Endodermal cell (in vitro differentiated cells): ENCODE data around the gene RNF150. TPM values are rescaled to one million over a fixed set of nuclear protein-coding genes. Genes with fewer than 3 reads are reported as not detected.

Experiments
- DNase-seq: peaks from one replicate; pipeline ENCODE4 v3.0.0-alpha.2; 2017
- H3K27ac ChIP-seq: 2 replicates; pipeline ENCODE4 v1.5.1; 2013; ENCODE audit warnings: mild to moderate bottlenecking, low read depth, low read length, moderate library complexity
- H3K27me3 ChIP-seq: 2 replicates; pipeline ENCODE4 v1.6.1; 2013; ENCODE audit warnings: mild to moderate bottlenecking, low read length, moderate library complexity; ENCODE audit not compliant: insufficient read depth, control insufficient read depth, poor library complexity, severe bottlenecking
- H3K36me3 ChIP-seq: 2 replicates; pipeline ENCODE4 v1.7.0; 2013; ENCODE audit warnings: mild to moderate bottlenecking, low read length, moderate library complexity; ENCODE audit not compliant: control insufficient read depth, insufficient read depth
- H3K4me1 ChIP-seq: one replicate; pipeline ENCODE4 v1.7.0; 2013; ENCODE audit warnings: low read length; ENCODE audit not compliant: control insufficient read depth, insufficient read depth
- H3K4me3 ChIP-seq: 2 replicates; pipeline ENCODE4 v1.5.1; 2013; ENCODE audit warnings: mild to moderate bottlenecking, low read length, moderate library complexity
- H3K9ac ChIP-seq: 2 replicates; pipeline ENCODE4 v1.6.1; 2013; ENCODE audit warnings: mild to moderate bottlenecking, low read length, moderate library complexity; ENCODE audit not compliant: poor library complexity, severe bottlenecking; ENCODE audit errors: extremely low read depth
- H3K9me3 ChIP-seq: 2 replicates; pipeline ENCODE4 v1.6.1; 2013; ENCODE audit warnings: mild to moderate bottlenecking, low read length, moderate library complexity; ENCODE audit not compliant: control insufficient read depth
- H3K27ac Mint-ChIP-seq: 2 replicates; pipeline ENCODE4 v1.8.0; 2020; ENCODE audit warnings: mixed read lengths
- H3K27me3 Mint-ChIP-seq: 2 replicates; pipeline ENCODE4 v1.8.0; 2021; ENCODE audit warnings: mild to moderate bottlenecking, mixed read lengths; ENCODE audit not compliant: insufficient read depth
- H3K36me3 Mint-ChIP-seq: 2 replicates; pipeline ENCODE4 v1.8.0; 2020; ENCODE audit warnings: low read depth, mixed read lengths
- H3K4me1 Mint-ChIP-seq: 2 replicates; pipeline ENCODE4 v1.8.0; 2020; ENCODE audit warnings: mixed read lengths
- H3K4me3 Mint-ChIP-seq: 2 replicates; pipeline ENCODE4 v1.8.0; 2020; ENCODE audit warnings: mild to moderate bottlenecking, moderate library complexity, mixed read lengths
- H3K9me3 Mint-ChIP-seq: 2 replicates; pipeline ENCODE4 v1.8.0; 2020; ENCODE audit warnings: mild to moderate bottlenecking, mixed read lengths
- CTCF ChIP-seq: fragments of 200-600 bp; sonication (generic); conservative IDR thresholded peaks from 2 replicates; pipeline ENCODE4 v1.5.0; 2021; ENCODE audit warnings: antibody characterized with exemption, mild to moderate bottlenecking
- WGBS, 2 experiments: methylation state at CpG; one replicate each; pipeline versions ENCODE4 v1.1.5 to v1.1.7; 2013; ENCODE audit warnings: missing lambda C conversion rate in 2 of 2, mixed read lengths in 1 of 2; ENCODE audit not compliant: insufficient coverage in 1 of 2, insufficient read length in 1 of 2; 5-methylcytosine and 5-hydroxymethylcytosine counted together
- total RNA-seq, 2 donors: library from RNA; stranded (reverse); fragmentation: NEBNext Ultra II Directional in 1 of 2; extraction: Animal tissue kit (Norgen Biotek cat#: 25700) in 1 of 2; gene quantifications; 2 replicates in 1 of 2; 3 replicates in 1 of 2; pipeline ENCODE4 v1.2.1, GENCODE V29; 2021

RNF150 gene
- total RNA-seq, 2 donors from 2014 or later, result 8.2 to 10.4 TPM

GRCh38 chr4:140945106-140945505, 188.2 kb downstream of the RNF150 start:
- Histone ChIP-seq H3K27me3 (peaks cover 32% of the 10 kb centered on the region), H3K9ac (no peak overlapping the region), H3K4me3 (no peak overlapping the region), H3K4me1 (no peaks in the 10 kb centered on the region), H3K27ac (no peak overlapping the region), H3K36me3 (no peaks in the 10 kb centered on the region), H3K9me3 (no peaks in the 10 kb centered on the region)
- H3K27me3 Mint-ChIP-seq, result peaks cover 9% of the 10 kb centered on the region
- DNase-seq, result no peak
- no peaks in the 10 kb centered on the region for H3K9me3 Mint-ChIP-seq
- H3K4me3 Mint-ChIP-seq, result no peak overlapping the region
- H3K4me1 Mint-ChIP-seq, result no peaks in the 10 kb centered on the region
- no peak overlapping the region for H3K27ac Mint-ChIP-seq
- H3K36me3 Mint-ChIP-seq, result no peaks in the 10 kb centered on the region
- 94% methylated on average over 2 of the region's 2 CpGs; no CpG with 5 or more reads in 1 of the 2 experiments for WGBS, 2 experiments
- no peak for TF ChIP-seq CTCF

GRCh38 chr4:140944572-140944971, 188.7 kb downstream of the RNF150 start:
- 92 to 93% methylated on average over 2 of the region's 2 CpGs for WGBS, 2 experiments
- Mint-ChIP-seq H3K9me3 (no peaks in the 10 kb centered on the region), H3K27me3 (peaks cover 9% of the 10 kb centered on the region), H3K4me1 (peaks cover 4% of the 10 kb centered on the region), H3K4me3 (no peak overlapping the region), H3K36me3 (no peaks in the 10 kb centered on the region), H3K27ac (no peak overlapping the region)
- Histone ChIP-seq H3K4me3 (no peak overlapping the region), H3K4me1 (no peaks in the 10 kb centered on the region), H3K36me3 (no peaks in the 10 kb centered on the region), H3K27me3 (peaks cover 37% of the 10 kb centered on the region), H3K27ac (no peak overlapping the region), H3K9me3 (no peaks in the 10 kb centered on the region), H3K9ac (no peak overlapping the region)
- no peak for DNase-seq
- no peak for TF ChIP-seq CTCF

GRCh38 chr4:140944199-140944515, 189.1 kb downstream of the RNF150 start:
- H3K4me1 Mint-ChIP-seq, result peaks cover 8% of the 10 kb centered on the region
- 100% methylated on average over 2 of the region's 2 CpGs for WGBS, 2 experiments
- H3K36me3 ChIP-seq, result no peaks in the 10 kb centered on the region
- H3K4me3 Mint-ChIP-seq, result no peak overlapping the region
- H3K27ac ChIP-seq, result no peak overlapping the region
- no peaks in the 10 kb centered on the region for H3K9me3 ChIP-seq
- DNase-seq, result no peak
- no peak for TF ChIP-seq CTCF
- no peaks in the 10 kb centered on the region for H3K9me3 Mint-ChIP-seq
- H3K4me3 ChIP-seq, result no peak overlapping the region
- H3K27me3 Mint-ChIP-seq, result peaks cover 9% of the 10 kb centered on the region
- H3K27me3 ChIP-seq, result peaks cover 38% of the 10 kb centered on the region
- H3K36me3 Mint-ChIP-seq, result no peaks in the 10 kb centered on the region
- no peak overlapping the region for H3K9ac ChIP-seq
- H3K4me1 ChIP-seq, result no peaks in the 10 kb centered on the region
- H3K27ac Mint-ChIP-seq, result no peak overlapping the region
